ENCODE data around the gene TMEM156.

- TF ChIP-seq ZNF362 (tag by site-specific recombination; IDR thresholded peaks at IDR 0.05): no peak
- no peak for TF ChIP-seq TCF7L2 (IDR thresholded peaks at IDR 0.05; ENCODE audit: borderline replicate concordance, low read depth, low read length)
- no peak for TF ChIP-seq ZNF776 (tag by site-specific recombination; IDR thresholded peaks at IDR 0.05; ENCODE audit: borderline replicate concordance)
- no peak for TF ChIP-seq ZFP37 (tag by site-specific recombination; IDR thresholded peaks at IDR 0.05)
- no peak for TF ChIP-seq ZNF24 (tag by site-specific recombination; IDR thresholded peaks at IDR 0.05)
- TF ChIP-seq ZNF148 (tag by site-specific recombination; IDR thresholded peaks at IDR 0.05; ENCODE audit: borderline replicate concordance): no peak
- TF ChIP-seq ZNF26 (tag by site-specific recombination; IDR thresholded peaks at IDR 0.05): no peak
- no peak for TF ChIP-seq CTCF (tag by site-specific recombination; IDR thresholded peaks at IDR 0.05)
Observed at GRCh38 chr4:39044956-39045826, 13.0 kb upstream of the TMEM156 start.
